GM23338 (cell line): Measurements from ENCODE around the gene DNAH9.

Experiments used
- CREB1 ChIP-seq: fragments of 250-450 bp; sonication (Bioruptor Pico); IDR thresholded peaks from 2 replicates; pipeline ENCODE4 v1.5.0; 2020; ENCODE audit warnings: low read depth, mild to moderate bottlenecking, moderate library complexity
- CTCF ChIP-seq, 2 experiments: fragments of 200-600 bp in 1 of 2; sonication (generic) in 1 of 2; conservative IDR thresholded peaks; 2 replicates each; pipeline versions ENCODE4 v1.5.1 to v1.6.1; 2016 to 2017; ENCODE audit warnings: antibody characterized with exemption in 2 of 2, low read depth in 2 of 2, mild to moderate bottlenecking in 2 of 2, moderate library complexity in 1 of 2
- EZH2 ChIP-seq: fragments of 200-600 bp; sonication (generic); IDR thresholded peaks from one replicate; pipeline ENCODE4 v1.8.0; 2017; ENCODE audit warnings: antibody characterized with exemption, mild to moderate bottlenecking, low read depth; ENCODE audit not compliant: unreplicated experiment
- EZH2phosphoT487 ChIP-seq: fragments of 200-600 bp; sonication (generic); IDR thresholded peaks from one replicate; pipeline ENCODE4 v1.8.1; 2018; ENCODE audit warnings: antibody characterized with exemption; ENCODE audit not compliant: unreplicated experiment
- JUNB ChIP-seq: IDR thresholded peaks from one replicate; pipeline ENCODE4 v1.6.1; 2016; ENCODE audit warnings: antibody characterized with exemption; ENCODE audit not compliant: unreplicated experiment
- POLR2AphosphoS5 ChIP-seq: IDR thresholded peaks from 2 replicates; pipeline ENCODE4 v1.6.1; 2016; ENCODE audit warnings: antibody characterized with exemption, low read depth
- TF ChIP-seq, protein P1 (sequence below): IDR thresholded peaks from one replicate; pipeline ENCODE4 v1.6.1; 2018; ENCODE audit warnings: antibody characterized with exemption; ENCODE audit not compliant: unreplicated experiment
- TF ChIP-seq, protein P2 (sequence below): IDR thresholded peaks from 2 replicates; pipeline ENCODE4 v1.6.1; 2016; ENCODE audit warnings: antibody characterized with exemption

- TF ChIP-seq POLR2AphosphoS5: no peak
- no peak for TF ChIP-seq CTCF (conservative IDR thresholded peaks at IDR 0.05; ENCODE audit: low read depth in 2 of 2)
- no peak for TF ChIP-seq EZH2
- no peak for TF ChIP-seq CREB1 (CRISPR knock-in tag)
- TF ChIP-seq JUNB: no peak
- TF ChIP-seq EZH2phosphoT487: no peak
- TF ChIP-seq, protein P1, sequence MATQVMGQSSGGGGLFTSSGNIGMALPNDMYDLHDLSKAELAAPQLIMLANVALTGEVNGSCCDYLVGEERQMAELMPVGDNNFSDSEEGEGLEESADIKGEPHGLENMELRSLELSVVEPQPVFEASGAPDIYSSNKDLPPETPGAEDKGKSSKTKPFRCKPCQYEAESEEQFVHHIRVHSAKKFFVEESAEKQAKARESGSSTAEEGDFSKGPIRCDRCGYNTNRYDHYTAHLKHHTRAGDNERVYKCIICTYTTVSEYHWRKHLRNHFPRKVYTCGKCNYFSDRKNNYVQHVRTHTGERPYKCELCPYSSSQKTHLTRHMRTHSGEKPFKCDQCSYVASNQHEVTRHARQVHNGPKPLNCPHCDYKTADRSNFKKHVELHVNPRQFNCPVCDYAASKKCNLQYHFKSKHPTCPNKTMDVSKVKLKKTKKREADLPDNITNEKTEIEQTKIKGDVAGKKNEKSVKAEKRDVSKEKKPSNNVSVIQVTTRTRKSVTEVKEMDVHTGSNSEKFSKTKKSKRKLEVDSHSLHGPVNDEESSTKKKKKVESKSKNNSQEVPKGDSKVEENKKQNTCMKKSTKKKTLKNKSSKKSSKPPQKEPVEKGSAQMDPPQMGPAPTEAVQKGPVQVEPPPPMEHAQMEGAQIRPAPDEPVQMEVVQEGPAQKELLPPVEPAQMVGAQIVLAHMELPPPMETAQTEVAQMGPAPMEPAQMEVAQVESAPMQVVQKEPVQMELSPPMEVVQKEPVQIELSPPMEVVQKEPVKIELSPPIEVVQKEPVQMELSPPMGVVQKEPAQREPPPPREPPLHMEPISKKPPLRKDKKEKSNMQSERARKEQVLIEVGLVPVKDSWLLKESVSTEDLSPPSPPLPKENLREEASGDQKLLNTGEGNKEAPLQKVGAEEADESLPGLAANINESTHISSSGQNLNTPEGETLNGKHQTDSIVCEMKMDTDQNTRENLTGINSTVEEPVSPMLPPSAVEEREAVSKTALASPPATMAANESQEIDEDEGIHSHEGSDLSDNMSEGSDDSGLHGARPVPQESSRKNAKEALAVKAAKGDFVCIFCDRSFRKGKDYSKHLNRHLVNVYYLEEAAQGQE: no peak
- TF ChIP-seq, protein P2, sequence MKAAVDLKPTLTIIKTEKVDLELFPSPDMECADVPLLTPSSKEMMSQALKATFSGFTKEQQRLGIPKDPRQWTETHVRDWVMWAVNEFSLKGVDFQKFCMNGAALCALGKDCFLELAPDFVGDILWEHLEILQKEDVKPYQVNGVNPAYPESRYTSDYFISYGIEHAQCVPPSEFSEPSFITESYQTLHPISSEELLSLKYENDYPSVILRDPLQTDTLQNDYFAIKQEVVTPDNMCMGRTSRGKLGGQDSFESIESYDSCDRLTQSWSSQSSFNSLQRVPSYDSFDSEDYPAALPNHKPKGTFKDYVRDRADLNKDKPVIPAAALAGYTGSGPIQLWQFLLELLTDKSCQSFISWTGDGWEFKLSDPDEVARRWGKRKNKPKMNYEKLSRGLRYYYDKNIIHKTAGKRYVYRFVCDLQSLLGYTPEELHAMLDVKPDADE: no peak
These were observed 16.1 kb upstream of the DNAH9 start for GRCh38 chr17:11582217-11582616.
